ENCODE data around the gene MYO15A.
"Not testable (repeated sequence)": the region's sequence is repeated elsewhere in the genome, so short reads cannot be mapped to it uniquely, and the experiment has no call there.

The MYO15A gene

GRCh38 chr17:18185391-18185790, 76.8 kb downstream of the MYO15A start:
- peak; percentile 49 for DNase-seq (ENCODE audit: low spot score)

- DNase-seq (ENCODE audit: low spot score) = no peak
These were observed 77.5 kb downstream of the MYO15A start for GRCh38 chr17:18185832-18186626.

GRCh38 chr17:18186627-18186982, 78.0 kb downstream of the MYO15A start:
- DNase-seq (ENCODE audit: low spot score) = peak; percentile 42

- DNase-seq (ENCODE audit: low spot score) = no peak
These were observed 78.7 kb downstream of the MYO15A start for GRCh38 chr17:18187226-18187625.

GRCh38 chr17:18187821-18188761, 79.5 kb downstream of the MYO15A start:
- peak; percentile 54 for DNase-seq (ENCODE audit: low spot score)

- DNase-seq (ENCODE audit: low spot score) = no peak
These were observed 82.2 kb downstream of the MYO15A start for GRCh38 chr17:18190628-18191235.

- DNase-seq (ENCODE audit: low spot score) = no peak
These were observed 82.7 kb downstream of the MYO15A start for GRCh38 chr17:18191236-18191667.

- peak; percentile 51 for DNase-seq (ENCODE audit: low spot score)
These were observed 83.4 kb downstream of the MYO15A start for GRCh38 chr17:18191967-18192366.

- no peak for DNase-seq (ENCODE audit: low spot score)
These were observed 85.8 kb downstream of the MYO15A start for GRCh38 chr17:18194394-18194793.

- DNase-seq (ENCODE audit: low spot score) = no peak
These were observed 86.2 kb downstream of the MYO15A start for GRCh38 chr17:18194804-18195203.

GRCh38 chr17:18195246-18195645, 86.7 kb downstream of the MYO15A start:
- DNase-seq (ENCODE audit: low spot score) = no peak

- DNase-seq (ENCODE audit: low spot score) = no peak
These were observed 89.1 kb downstream of the MYO15A start for GRCh38 chr17:18197535-18198194.

- DNase-seq (ENCODE audit: low spot score) = no peak
These were observed 90.0 kb downstream of the MYO15A start for GRCh38 chr17:18198530-18198929.

GRCh38 chr17:18201108-18201507, 92.6 kb downstream of the MYO15A start:
- DNase-seq (ENCODE audit: low spot score) = no peak

GRCh38 chr17:18203308-18203707, 94.8 kb downstream of the MYO15A start:
- no peak for DNase-seq (ENCODE audit: low spot score)

- DNase-seq (ENCODE audit: low spot score) = no peak
These were observed 97.3 kb downstream of the MYO15A start for GRCh38 chr17:18205861-18206260.

- no peak for DNase-seq (ENCODE audit: low spot score)
These were observed 98.4 kb downstream of the MYO15A start for GRCh38 chr17:18206962-18207361.

- DNase-seq (ENCODE audit: low spot score) = no peak
These were observed 99.5 kb downstream of the MYO15A start for GRCh38 chr17:18208092-18208491.

GRCh38 chr17:18213666-18214270, 105.2 kb downstream of the MYO15A start:
- DNase-seq (ENCODE audit: low spot score) = no peak

GRCh38 chr17:18216906-18217305, 108.3 kb downstream of the MYO15A start:
- DNase-seq (ENCODE audit: low spot score) = not testable (repeated sequence)

GRCh38 chr17:18217412-18218015, 109.0 kb downstream of the MYO15A start:
- peak; percentile 84 for DNase-seq (ENCODE audit: low spot score)

All from AG08395 (cell line).